Measurements from ENCODE around the gene GPR6.

Gene GPR6

GRCh38 chr6:109946979-109947378, 31.1 kb upstream of the GPR6 start:
- H3K27me3 ChIP-seq (ENCODE audit: insufficient read depth, low read depth, severe bottlenecking) = no peaks in the 10 kb centered on the region
- no peak overlapping the region for H3K4me3 ChIP-seq (ENCODE audit: low read depth, low read length)
- DNase-seq = no peak
- H3K9me3 ChIP-seq (ENCODE audit: severe bottlenecking) = no peaks in the 10 kb centered on the region
- TF ChIP-seq CTCF (IDR thresholded peaks at IDR 0.05; ENCODE audit: low read depth, low read length) = no peak
- H3K27ac ChIP-seq = no peak overlapping the region
- no peaks in the 10 kb centered on the region for H3K36me3 ChIP-seq

GRCh38 chr6:109949281-109950065, 28.6 kb upstream of the GPR6 start:
- Histone ChIP-seq H3K27me3 (ENCODE audit: insufficient read depth, low read depth, severe bottlenecking) (no peaks in the 10 kb centered on the region), H3K27ac (no peak overlapping the region), H3K36me3 (no peaks in the 10 kb centered on the region), H3K9me3 (ENCODE audit: severe bottlenecking) (no peaks in the 10 kb centered on the region), H3K4me3 (ENCODE audit: low read depth, low read length) (no peak overlapping the region)
- no peak for TF ChIP-seq CTCF (IDR thresholded peaks at IDR 0.05; ENCODE audit: low read depth, low read length)
- DNase-seq = no peak

- Histone ChIP-seq H3K9me3 (ENCODE audit: severe bottlenecking) (no peaks in the 10 kb centered on the region), H3K36me3 (no peaks in the 10 kb centered on the region), H3K4me3 (ENCODE audit: low read depth, low read length) (no peak overlapping the region), H3K27me3 (ENCODE audit: insufficient read depth, low read depth, severe bottlenecking) (no peaks in the 10 kb centered on the region), H3K27ac (no peak overlapping the region)
- DNase-seq = no peak
- TF ChIP-seq CTCF (IDR thresholded peaks at IDR 0.05; ENCODE audit: low read depth, low read length) = no peak
Measured at GRCh38 chr6:109955491-109955890, 22.6 kb upstream of the GPR6 start.

GRCh38 chr6:109958626-109959025, 19.5 kb upstream of the GPR6 start:
- no peaks in the 10 kb centered on the region for H3K27me3 ChIP-seq (ENCODE audit: insufficient read depth, low read depth, severe bottlenecking)
- H3K4me3 ChIP-seq (ENCODE audit: low read depth, low read length) = no peak overlapping the region
- TF ChIP-seq CTCF (IDR thresholded peaks at IDR 0.05; ENCODE audit: low read depth, low read length) = no peak
- no peak for DNase-seq
- no peak overlapping the region for H3K27ac ChIP-seq
- H3K36me3 ChIP-seq = no peaks in the 10 kb centered on the region
- no peaks in the 10 kb centered on the region for H3K9me3 ChIP-seq (ENCODE audit: severe bottlenecking)

GRCh38 chr6:109961611-109962041, 16.5 kb upstream of the GPR6 start:
- H3K4me3 ChIP-seq (ENCODE audit: low read depth, low read length) = no peak overlapping the region
- no peaks in the 10 kb centered on the region for H3K27me3 ChIP-seq (ENCODE audit: insufficient read depth, low read depth, severe bottlenecking)
- no peaks in the 10 kb centered on the region for H3K36me3 ChIP-seq
- no peak for TF ChIP-seq CTCF (IDR thresholded peaks at IDR 0.05; ENCODE audit: low read depth, low read length)
- DNase-seq = no peak
- no peaks in the 10 kb centered on the region for H3K9me3 ChIP-seq (ENCODE audit: severe bottlenecking)
- no peak overlapping the region for H3K27ac ChIP-seq

GRCh38 chr6:109962271-109962670, 15.8 kb upstream of the GPR6 start:
- TF ChIP-seq CTCF (IDR thresholded peaks at IDR 0.05; ENCODE audit: low read depth, low read length) = no peak
- Histone ChIP-seq H3K27ac (no peak overlapping the region), H3K9me3 (ENCODE audit: severe bottlenecking) (no peaks in the 10 kb centered on the region), H3K4me3 (ENCODE audit: low read depth, low read length) (no peak overlapping the region), H3K36me3 (no peaks in the 10 kb centered on the region), H3K27me3 (ENCODE audit: insufficient read depth, low read depth, severe bottlenecking) (no peaks in the 10 kb centered on the region)
- DNase-seq = no peak

Data from WERI-Rb-1 (cell line).